ENCODE data around the gene CD93.

CD93 gene

DNA sequence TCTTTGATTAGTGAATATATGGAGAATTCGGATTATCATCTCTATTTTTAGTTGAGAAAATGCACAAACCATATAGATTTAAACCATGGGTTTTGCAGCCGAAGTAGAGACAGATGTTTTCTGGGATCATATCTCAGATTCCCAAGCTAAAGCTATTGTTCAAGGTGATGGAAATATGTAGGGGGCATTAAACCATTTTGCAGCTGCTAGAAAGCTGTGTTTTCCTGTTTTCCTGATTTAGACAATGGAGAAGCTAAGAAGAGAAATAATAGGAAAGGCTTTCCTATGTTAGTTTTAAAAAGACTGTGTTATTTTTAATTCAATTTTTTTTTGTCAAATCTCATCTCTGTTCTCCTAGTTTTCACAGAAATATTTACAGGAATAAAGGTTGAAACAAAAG, 6.2 kb downstream of the CD93 start:
- no peak for DNase-seq

- DNase-seq = peak; percentile 31
Observed at GRCh38 chr20:23079016-23079351, 7.1 kb downstream of the CD93 start.

GRCh38 chr20:23078351-23079015, 7.6 kb downstream of the CD93 start:
- no peak for DNase-seq

DNA sequence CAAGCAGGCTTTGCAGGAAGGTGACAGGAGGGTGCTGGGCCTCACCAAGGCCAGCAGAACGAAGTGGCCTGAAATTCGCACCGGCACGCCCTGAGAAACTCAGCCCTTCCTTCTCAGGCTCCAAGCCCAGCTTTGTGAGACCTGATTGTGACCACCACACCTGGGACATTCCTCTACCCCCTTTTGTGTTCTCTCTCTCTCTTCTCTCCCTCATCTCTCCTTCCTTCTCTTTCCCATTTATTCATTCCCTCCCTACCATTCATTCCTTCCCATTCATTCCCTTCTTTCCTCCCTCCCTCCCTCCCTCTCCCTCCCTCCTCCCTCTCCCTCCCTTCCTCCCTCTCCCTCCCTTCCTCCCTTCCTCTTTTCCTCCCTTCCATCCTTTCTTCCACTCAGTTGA, 8.8 kb downstream of the CD93 start:
- no peak for DNase-seq

DNA sequence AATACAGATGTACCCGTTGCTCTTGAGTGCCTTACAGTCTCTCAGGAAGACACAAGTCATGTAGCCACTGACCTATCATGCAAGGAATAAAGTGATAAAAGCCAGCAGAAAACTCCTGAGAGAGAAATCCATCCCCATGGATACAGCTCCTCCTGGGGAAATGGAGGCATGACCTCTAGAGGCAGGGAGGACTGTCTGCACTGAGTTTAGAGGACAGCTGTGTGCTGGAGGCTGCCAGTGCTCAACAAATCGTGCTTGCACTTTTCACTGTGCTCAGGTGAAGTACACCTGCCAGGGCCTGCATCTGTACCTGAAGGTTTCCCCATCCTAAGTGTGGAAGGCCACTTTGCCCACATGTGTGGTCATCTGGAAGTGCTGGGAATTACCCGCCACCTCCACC, 12.1 kb downstream of the CD93 start:
- no peak for DNase-seq

GRCh38 chr20:23072892-23073586, 13.1 kb downstream of the CD93 start:
- DNase-seq = no peak

- no peak for DNase-seq
Observed at GRCh38 chr20:23071996-23072395, 14.1 kb downstream of the CD93 start.

DNA sequence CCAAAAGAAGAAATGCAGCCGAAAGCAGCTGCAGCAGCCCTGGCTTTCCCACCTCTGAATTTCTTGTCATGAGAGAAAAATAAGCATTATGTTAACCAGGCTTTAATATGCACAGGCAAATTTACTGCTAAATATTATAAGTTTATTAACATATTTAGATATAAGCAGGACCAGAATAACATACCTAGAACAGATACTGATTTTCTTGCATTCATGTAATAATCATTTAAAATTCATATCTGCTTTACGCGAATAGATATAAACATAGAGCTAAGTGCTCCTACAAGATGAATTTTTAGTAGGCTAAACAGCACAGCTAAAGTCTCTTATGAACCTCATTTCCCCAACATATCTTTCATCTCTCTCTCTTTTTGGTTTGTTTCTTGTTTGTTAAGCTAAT, 14.7 kb downstream of the CD93 start:
- no peak for DNase-seq

DNA sequence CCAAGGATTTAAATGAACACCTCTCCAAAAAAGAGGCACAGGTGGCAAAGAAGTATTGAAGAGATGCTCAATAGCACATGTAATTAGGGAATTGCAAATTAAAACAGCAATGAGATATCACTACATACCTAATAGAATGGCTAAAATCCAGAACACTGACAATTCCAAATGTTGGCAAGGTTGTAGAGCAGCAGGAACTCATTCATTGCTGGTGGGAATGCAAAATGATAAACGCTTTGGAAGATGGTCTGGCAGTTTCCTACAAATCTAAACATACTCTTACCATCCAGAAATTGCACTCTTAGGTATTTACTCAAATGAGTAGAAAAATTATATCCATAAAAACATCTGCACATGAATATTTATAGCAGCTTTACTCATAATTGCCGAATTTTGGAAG, 17.0 kb downstream of the CD93 start:
- no peak for DNase-seq

DNA sequence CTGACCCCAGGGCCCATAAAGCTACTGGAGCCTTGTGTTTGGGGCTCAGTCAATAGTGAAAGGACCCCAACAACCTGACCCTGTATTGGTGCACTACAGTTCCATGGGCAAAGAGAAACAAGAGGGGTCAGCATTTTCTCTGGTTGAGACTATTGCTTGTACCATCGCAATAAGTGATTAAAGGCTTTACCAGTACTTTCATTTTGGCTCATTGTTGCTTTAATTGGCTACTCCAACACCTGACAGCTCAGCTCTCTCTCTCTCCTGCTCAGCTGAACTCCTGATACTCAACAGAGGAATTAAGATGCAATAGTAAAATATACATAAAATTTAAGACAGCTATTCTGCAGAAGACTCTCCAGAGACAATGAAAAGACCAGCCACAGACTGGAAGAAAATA, 17.8 kb downstream of the CD93 start:
- no peak for DNase-seq

GRCh38 chr20:23066772-23067171, 19.4 kb downstream of the CD93 start:
- no peak for DNase-seq

DNA sequence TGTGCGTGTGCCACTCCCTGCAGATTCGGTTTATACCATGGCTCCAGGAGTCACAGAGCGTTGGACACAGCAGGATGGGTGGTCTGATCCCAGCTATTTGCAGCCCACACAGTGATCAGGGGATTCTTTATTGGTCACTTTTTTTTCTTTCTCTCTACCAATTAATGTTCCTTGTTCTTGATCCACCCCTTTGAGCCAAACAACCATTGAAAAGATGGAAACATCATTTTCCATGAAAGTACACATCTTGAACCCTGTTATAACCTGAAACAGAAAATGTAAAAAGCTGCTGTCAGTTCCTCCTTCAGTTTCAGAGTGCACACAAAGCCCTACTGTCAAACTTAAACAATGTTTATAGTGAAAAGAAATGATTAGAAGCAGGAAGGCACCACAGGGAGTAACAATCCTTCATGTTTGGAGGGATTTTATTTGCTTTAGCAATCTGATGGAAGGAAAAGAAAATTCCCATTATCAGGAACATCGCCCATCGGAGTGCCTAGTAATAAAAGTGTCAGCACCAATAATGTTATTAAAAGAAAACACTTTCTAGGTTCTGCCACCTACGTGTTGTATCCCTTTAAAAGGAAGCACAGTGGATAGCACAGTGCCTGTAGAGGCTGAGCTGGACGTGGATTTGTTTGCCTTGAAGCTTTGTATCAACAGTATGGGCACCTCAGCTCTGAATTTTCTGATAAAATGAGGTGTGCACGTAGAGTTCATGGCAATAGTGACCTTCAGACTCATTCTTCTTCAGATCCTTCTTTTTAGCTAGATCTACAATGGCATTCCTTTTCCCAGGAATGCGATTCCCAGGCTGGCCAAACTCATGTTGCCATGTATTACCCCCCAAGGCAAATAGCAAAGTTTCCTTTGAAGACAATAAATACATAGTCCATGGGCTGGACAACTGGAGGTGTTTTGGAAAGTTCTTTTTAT, 20.6 kb downstream of the CD93 start:
- no peak for DNase-seq

- no peak for DNase-seq
Observed at GRCh38 chr20:23063581-23063980, 22.5 kb downstream of the CD93 start.

- no peak for DNase-seq
Observed at GRCh38 chr20:23063168-23063567, 23.0 kb downstream of the CD93 start.

- no peak for DNase-seq
Observed at GRCh38 chr20:23062632-23063031, 23.5 kb downstream of the CD93 start.

GRCh38 chr20:23061734-23062561, 24.2 kb downstream of the CD93 start:
- peak; percentile 54 for DNase-seq

- no peak for DNase-seq
Observed at GRCh38 chr20:23061262-23061661, 24.9 kb downstream of the CD93 start.

DNA sequence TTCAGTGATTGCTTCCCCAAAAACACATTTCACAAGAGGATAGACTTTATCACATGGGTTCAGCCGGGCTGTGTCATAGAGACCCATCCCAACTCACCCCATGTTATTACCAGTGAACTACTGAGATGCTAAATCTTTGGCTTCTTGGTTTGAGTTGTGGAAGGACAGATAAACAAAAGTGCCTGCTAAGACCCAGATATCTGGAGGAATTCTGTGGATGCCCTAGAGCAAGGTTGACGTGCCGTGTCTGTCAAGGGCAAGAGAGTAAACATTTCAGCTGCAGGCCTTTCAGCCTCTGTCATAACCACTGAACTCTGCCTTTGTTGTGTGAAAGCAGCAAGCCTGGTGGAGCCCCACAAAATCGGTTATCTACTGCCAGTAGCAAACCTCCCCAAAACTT, 25.5 kb downstream of the CD93 start:
- no peak for DNase-seq

DNA sequence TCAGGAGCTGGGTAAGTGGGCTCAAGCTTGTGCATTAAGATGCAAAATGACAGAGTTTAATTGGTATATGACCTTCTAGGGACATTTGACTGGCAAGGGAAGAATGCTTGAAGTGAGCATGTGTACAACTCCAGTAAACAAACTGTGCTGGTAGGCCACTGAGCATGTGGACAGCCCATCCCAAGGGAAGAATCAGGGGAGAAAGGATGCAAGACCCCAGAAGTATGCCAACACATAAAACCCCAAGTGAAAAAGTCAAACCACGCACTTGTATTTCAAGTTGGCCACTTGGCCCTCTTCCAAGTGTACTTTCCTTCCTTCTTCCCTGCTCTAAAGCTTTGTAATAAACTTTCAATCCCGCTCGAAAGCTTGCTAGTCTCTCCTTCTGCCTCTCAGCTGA, 26.3 kb downstream of the CD93 start:
- no peak for DNase-seq

GRCh38 chr20:23059001-23059400, 27.1 kb downstream of the CD93 start:
- DNase-seq = no peak

DNA sequence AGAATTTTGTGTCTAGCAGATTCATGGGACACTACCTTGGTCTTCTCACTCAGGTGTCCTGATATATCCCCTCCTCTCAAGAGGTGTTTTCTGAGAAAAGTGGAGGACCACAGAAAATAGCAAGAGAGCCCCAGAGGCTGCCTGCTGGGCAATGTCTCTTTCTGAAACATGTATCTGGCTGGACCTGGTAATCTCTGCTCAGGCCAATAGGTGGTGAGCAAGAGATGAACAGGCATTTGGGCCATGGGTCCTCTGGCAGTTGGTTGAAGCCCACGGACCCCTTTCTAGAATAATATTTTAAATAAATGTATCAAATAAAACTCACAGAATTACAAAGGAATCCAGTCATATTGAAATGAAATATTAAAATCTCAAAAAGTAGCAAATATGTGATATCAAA, 27.9 kb downstream of the CD93 start:
- DNase-seq = no peak

- DNase-seq = no peak
Observed at GRCh38 chr20:23052904-23053303, 33.2 kb downstream of the CD93 start.
